ENCODE measurements around the gene ANKS1B. TPM values are rescaled to one million over a fixed set of nuclear protein-coding genes. Genes with fewer than 3 reads are reported as not detected.
"Not testable (repeated sequence)": the region's sequence is repeated elsewhere in the genome, so short reads cannot be mapped to it uniquely, and the experiment has no call there.

Gene ANKS1B
- total RNA-seq, 1 donor from 2014 or later: 3.6 TPM

GRCh38 chr12:99767809-99768208 is 216.9 kb downstream of the ANKS1B start:
- ATAC-seq (peak; percentile 63), DNase-seq (ENCODE audit: low spot score) (no peak)

DNA sequence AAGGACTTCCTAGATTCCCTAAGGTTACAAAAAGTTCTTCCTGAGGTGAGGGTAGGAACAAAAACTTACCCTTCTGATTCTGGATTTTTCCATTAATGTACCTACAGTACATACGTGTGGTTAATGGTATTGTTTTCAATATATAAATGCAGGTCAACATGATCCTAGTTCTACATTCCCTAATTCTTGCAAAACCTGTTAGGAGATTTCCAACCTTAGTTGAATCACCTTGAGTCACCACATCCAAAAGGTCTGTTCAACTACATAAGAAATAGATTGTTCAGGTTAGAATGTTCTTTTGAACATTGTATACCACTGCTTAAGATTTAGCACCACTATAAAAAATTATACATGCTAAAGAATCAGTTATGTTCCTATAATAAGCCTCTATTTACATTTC is 218.3 kb downstream of the ANKS1B start:
- no peak for ATAC-seq
- DNase-seq (ENCODE audit: low spot score): no peak

- ATAC-seq (peak; percentile 85), DNase-seq (ENCODE audit: low spot score) (no peak)
These were observed 219.1 kb downstream of the ANKS1B start for GRCh38 chr12:99765469-99766114.

DNA sequence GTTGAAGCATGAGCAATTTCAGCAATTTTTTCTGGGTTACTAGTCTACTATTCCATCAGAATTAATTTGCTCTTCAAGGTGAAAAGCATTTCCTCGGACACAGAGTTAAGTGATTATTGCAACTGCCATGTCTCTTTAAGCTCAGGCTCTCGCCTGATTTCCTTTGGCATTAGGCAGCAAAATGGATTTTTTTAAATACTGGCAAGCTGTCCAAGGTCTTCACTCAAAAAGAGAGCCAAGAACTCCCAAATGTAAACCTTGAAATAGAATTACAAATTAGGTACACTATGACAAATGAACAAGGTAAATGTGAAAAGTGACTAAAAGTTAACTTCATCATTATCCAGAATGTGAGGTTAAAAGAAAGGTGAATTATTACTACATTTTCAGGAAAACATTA is 225.3 kb downstream of the ANKS1B start:
- peak; percentile 46 for DNase-seq (ENCODE audit: low spot score)
- peak; percentile 90 for ATAC-seq

DNA sequence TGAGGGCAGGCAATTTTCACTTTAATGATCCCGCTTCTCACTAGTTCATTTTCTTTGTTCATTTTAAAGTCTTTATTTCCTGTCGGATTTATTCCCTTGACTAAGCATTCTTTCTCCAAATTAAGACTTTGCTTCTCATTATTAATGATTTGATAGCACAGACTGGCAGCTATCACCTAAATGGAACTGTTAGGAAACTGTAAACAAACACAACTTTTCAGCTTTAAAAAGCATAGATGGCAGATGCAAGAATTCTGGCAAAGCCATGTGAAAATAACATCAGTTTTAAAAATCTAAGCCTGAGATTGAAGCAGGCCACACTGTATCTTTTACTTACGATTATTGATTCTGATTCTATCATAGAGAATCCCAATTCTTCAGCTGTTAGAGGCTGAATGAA is 225.7 kb downstream of the ANKS1B start:
- DNase-seq (ENCODE audit: low spot score) (no peak), ATAC-seq (peak; percentile 59)

DNA sequence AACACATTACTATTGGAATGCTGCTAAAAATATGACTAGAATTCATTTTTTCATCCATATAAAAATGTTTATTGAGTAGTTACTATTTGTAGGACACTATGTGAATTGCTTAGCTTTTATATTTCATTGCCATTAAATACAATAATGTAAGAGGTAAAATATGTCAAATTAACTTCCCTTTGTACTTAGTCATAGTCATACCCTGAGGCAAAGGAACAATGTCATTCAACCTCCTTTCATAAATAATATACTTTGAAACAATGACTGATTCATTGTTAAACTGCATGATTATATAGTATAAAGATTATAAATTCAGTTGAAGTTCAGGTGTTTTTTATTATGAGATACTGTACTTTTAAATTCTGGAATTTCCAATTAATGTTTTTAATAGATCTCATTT is 232.0 kb downstream of the ANKS1B start:
- no peak for DNase-seq (ENCODE audit: low spot score)

DNA sequence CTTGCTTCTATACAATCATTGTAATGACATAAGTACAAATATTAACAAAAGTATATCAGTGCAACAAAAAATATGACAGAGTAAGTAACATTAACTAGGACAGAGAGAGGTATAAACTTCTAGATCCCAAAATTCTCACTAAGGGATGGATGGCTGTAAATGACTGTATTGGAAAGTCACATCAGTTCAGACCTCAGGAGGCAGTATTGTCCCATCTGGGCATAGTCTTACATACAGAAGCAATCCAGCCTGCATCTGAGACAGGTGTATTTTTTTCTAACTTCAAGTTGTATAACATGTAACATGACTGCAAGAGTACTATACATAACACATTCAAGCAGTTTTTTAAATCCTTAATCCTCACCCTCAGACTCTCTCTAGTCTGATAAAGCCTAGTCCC is 238.2 kb downstream of the ANKS1B start:
- DNase-seq (ENCODE audit: low spot score) (no peak), ATAC-seq (peak; percentile 93)

More for the DNA sequence above, 232.0 kb downstream of the ANKS1B start:
- no peak for ATAC-seq

- no peak for DNase-seq (ENCODE audit: low spot score)
- peak; percentile 55 for ATAC-seq
These were observed 238.8 kb downstream of the ANKS1B start for GRCh38 chr12:99745895-99746294.

- no peak for ATAC-seq
- no peak for DNase-seq (ENCODE audit: low spot score)
These were observed 239.6 kb downstream of the ANKS1B start for GRCh38 chr12:99745121-99745520.

DNA sequence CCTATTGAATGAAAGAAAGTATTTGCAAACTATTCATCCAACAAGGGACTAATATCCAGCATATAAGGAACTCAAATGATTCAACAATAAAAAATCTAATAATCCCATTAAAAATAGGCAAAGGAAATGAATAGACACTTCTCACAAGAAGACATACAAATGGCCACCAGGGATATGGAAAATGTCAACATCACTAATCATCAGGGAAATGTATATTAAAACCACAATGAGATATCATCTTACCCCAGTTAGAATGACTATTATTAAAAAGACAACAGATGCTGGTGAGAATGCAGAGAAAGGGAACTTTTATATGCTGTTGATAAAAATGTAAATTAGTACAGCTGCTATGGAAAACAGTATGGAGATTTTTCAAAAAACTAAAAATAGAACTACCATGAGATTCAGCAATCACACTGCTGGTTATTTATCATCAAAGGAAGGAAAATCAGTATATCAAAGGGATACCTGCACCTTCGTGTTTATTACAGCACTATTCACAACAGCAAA is 247.9 kb downstream of the ANKS1B start:
- DNase-seq (ENCODE audit: low spot score): no peak
- ATAC-seq: no peak

DNA sequence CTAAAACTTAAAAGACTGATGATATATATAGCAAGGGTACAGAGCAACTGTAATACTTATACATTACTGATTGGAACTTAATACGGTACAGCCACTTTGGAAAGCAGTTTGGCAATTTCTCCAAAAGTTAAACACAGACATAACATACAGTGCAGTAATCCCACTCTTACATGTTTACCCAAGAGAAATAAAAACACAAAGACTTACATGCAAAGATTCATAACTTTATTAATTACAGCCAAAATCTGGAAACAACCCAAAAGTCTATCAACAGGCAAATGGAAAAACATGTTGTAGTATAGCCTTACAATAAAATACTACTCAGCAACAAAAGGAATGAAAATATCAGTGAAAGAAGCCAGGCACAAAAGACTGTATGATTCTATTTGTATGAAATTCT is 252.6 kb downstream of the ANKS1B start:
- DNase-seq (ENCODE audit: low spot score): no peak
- no peak for ATAC-seq

DNA sequence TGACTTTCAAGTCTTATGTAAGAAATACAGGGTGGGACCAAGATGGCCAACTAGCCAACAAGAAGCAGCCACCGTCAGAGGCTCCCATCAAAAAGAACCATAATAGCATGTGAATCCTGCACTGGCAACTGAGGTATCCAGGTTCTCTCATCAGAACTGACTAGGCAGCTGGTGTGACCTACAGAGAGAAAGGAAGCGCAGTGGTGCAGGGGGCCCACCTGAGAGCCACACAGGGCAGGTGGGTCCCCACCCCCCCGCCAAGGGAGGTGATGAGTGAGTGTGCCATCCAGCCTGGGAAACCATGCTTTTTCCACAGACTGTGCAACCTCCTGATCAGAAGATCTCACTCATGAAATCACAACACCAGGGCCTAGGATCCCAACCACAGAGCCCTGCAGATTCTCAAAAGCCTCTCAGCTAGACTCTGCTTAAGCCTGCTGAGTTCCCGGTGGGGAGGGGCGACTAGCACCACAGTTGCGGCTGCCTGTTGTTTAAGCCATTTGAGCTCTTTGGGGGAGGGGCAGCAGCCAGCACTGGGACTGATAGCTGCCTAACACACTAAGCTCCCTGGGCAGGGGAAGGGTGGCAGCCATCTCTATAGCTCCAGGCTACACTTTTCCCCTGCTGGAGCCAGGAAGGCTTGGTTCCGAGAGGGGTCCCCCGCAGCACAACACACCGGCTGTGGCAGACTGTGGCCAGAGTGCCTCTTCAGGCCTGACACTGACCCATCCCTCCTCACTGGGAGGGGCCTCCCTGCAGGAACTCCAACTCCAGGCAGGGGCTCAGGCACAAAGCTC is 261.8 kb downstream of the ANKS1B start:
- DNase-seq (ENCODE audit: low spot score): no peak
- ATAC-seq: no peak

GRCh38 chr12:99721715-99722275 is 262.9 kb downstream of the ANKS1B start:
- ATAC-seq (no peak), DNase-seq (ENCODE audit: low spot score) (no peak)

DNA sequence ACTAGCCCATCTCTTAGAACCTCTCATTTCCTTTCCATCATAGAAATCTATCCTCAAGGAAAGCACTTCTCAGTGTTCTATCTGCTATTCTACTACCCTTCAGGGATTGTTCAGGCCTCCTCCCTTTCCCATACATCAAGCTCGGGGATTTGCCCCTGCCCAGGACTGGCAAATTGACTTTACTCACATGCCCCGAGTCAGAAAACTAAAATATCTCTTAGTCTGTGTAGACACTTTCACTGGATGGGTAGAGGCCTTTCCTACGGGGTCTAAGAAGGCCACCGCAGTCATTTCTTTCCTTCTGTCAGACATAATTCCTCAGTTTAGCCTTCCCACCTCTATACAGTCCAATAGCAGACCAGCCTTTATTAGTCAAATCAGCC is 264.7 kb downstream of the ANKS1B start:
- DNase-seq (ENCODE audit: low spot score); ATAC-seq: not testable (repeated sequence)

- not testable (repeated sequence) for ATAC-seq; DNase-seq (ENCODE audit: low spot score)
These were observed 265.2 kb downstream of the ANKS1B start for GRCh38 chr12:99719411-99720082.

DNA sequence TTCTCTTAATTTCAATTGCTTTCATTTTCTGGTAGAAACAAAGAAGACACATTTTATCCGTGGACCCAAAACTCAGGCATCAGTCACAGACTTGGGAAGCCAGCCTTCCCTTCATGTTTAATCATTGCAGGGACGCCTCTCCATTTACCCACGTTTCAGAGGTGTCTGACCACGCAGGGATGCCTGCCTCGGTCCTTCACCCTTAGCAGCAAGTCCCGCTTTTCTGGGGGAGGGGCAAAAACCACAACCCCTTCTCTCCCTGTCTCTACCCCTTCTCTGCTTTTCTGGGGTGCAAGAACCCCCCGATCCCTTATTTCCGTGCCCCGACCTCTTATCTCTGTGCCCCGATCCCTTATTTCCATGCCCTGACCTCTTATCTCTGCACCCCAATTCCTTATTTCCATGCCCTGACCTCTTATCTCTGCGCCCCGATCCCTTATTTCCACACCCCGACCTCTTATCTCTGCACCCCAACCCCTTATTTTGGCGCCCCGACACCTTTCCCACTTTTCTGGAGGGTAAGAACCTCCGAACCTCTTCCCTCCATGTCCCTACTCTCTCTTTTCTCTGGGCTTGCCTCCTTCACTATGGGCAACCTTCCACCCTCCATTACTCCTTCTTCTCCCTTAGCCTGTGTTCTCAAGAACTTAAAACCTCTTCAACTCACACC is 268.8 kb downstream of the ANKS1B start:
- not testable (repeated sequence) for ATAC-seq; DNase-seq (ENCODE audit: low spot score)

GRCh38 chr12:99714921-99715320 is 269.8 kb downstream of the ANKS1B start:
- ATAC-seq (peak; percentile 96), DNase-seq (ENCODE audit: low spot score) (peak; percentile 53)

GRCh38 chr12:99713946-99714520 is 270.7 kb downstream of the ANKS1B start:
- DNase-seq (ENCODE audit: low spot score): no peak
- no peak for ATAC-seq

DNA sequence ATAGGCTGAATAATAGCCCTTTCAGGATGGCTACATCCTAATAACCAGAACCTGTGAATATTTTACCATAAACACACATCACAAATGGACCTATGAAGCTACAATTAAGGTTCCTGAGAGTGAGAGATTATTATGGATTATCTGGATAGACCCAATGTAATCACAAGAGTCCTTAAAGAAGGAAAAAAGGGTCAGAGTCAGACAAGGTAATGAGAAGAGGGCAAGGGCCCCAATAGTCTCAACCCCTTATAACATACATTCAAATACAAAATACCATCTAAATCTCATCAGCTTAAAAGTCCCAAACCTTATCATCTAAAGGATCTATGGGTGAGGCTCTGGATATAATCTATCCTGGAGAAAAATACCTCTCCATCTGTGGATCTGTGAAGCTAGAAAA is 272.5 kb downstream of the ANKS1B start:
- no peak for ATAC-seq
- DNase-seq (ENCODE audit: low spot score): no peak

DNA sequence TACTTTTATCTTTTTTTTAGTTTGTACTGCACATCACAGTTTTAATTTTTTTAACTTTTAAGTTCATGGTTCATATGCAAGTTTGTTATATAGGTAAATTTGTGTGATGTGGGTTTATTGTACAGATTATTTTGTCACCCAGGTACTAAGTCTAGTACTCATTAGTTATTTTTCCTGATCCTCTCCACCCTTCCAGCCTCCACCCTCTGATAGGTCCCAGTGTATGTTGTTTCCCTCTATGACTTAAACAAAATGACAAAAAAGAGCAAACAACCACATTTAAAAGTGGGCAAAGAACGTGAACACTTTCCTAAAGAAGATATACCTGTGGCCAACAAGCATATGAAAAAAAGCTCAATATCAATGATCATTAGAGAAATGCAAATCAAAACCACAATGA is 273.5 kb downstream of the ANKS1B start:
- DNase-seq (ENCODE audit: low spot score) (no peak), ATAC-seq (no peak)

Measured in left lobe of liver (tissue), 2 donors.